Adipose tissue (tissue), 3 donors: ENCODE measurements around the gene CBLL2. TPM values are rescaled to one million over a fixed set of nuclear protein-coding genes. Genes with fewer than 3 reads are reported as not detected.
"Not testable (repeated sequence)": the region's sequence is repeated elsewhere in the genome, so short reads cannot be mapped to it uniquely, and the experiment has no call there.

ENCODE experiments used
- H3K27ac ChIP-seq: one replicate; pipeline ENCODE4 v1.5.1; 2013; ENCODE audit warnings: low read depth, low read length
- WGBS, 3 donors: extraction: QIAGEN DNeasy Blood & Tissue Kit; methylation state at CpG; one replicate each; pipeline ENCODE4 v1.1.7; 2013; 5-methylcytosine and 5-hydroxymethylcytosine counted together
- polyA plus RNA-seq, 3 donors: library from polyadenylated mRNA; stranded (reverse); fragments of 200-250 nt; gene quantifications; one replicate each; pipeline ENCODE4 v1.2.3, GENCODE V29; 2013
- donor health status: healthy with polysubstance abuse.
- donor health status: Bipolar disorder and iron deficiency.
- donor health status: healthy.

CBLL2 gene, protein sequence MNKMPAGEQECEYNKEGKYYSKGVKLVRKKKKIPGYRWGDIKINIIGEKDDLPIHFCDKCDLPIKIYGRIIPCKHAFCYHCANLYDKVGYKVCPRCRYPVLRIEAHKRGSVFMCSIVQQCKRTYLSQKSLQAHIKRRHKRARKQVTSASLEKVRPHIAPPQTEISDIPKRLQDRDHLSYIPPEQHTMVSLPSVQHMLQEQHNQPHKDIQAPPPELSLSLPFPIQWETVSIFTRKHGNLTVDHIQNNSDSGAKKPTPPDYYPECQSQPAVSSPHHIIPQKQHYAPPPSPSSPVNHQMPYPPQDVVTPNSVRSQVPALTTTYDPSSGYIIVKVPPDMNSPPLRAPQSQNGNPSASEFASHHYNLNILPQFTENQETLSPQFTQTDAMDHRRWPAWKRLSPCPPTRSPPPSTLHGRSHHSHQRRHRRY
- not detected for polyA plus RNA-seq

- H3K27ac ChIP-seq: no peak within 1 kb of the TSS
- 78 to 86% (median 85%) methylated on average over 13 of the region's 13 CpGs for WGBS, 3 donors
Observed at GRCh38 chrX:22272613-22273012, at the start of gene CBLL2. Gene CBLL2, plus strand, starts transcription at chrX:22272913. Its CDS starts 79 bp downstream, at chrX:22272992.

DNA sequence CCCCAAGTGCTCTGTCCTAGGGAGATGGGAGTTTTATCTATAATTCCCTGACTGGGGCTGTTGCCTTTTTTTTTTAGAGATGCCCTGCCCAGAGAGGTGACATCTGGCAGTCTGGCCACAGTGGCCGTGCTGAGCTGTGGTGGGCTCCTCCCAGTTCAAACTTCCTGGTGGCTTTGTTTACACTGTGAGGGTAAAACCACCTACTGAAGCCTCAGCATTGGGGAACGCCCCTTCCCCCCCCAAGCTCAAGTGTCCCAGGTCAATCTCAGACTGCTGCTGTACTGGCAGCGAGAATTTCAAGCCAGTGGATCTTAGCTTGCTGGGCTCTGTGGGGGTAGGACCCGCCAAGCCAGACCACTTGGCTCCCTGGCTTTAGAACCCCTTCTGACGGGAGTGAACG is 38.3 kb upstream of the CBLL2 start:
- no peak overlapping the region for H3K27ac ChIP-seq
- 60 to 79% (median 74%) methylated on average over 5 to 6 of the region's 6 CpGs for WGBS, 3 donors

DNA sequence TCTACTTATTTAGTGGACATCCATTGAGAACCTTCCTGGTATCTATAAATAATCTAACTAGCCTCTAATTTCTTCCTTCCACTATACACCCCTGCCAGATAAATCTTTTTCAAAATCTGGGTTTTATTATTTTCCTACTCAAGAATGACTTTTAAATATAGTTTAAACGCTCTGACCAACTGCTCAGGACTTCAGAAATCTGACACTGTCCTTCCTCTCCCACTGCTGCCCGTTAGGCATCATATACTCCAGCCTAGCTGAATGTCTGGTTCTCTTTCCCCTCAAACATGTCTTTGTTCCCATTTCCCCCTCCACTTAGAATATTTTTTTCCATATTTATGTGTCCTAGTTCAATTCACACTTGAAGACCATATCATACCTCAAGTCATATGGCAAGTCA is 35.2 kb upstream of the CBLL2 start:
- no peak overlapping the region for H3K27ac ChIP-seq
- 46 to 75% (median 54%) methylated on average over 2 of the region's 2 CpGs for WGBS, 3 donors

- no peak overlapping the region for H3K27ac ChIP-seq
- 61 to 75% (median 67%) methylated on average over 2 of the region's 2 CpGs for WGBS, 3 donors
Observed at GRCh38 chrX:22246620-22247019, 26.1 kb upstream of the CBLL2 start.

DNA sequence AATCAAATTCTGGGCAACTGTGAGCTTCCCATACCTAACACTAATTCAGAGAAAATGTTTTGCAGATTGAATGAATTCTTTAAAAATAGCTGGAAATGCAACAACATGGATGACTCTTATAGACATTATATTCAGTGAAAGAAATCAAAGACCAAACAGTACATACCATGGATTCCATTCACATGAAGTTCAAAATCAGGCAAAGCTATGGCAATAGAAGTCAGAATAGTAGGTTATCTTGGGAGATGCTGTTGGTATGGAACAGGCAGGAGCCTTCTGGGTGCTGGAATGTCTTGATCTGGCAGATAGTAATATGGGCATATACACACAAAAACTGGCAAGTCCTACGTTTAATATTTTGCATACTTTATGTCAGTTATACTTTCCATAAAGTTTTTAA is 25.5 kb upstream of the CBLL2 start:
- 38 to 67% (median 53%) methylated on average over 1 of the region's 1 CpG for WGBS, 3 donors
- no peak overlapping the region for H3K27ac ChIP-seq

GRCh38 chrX:22248401-22248800 is 24.3 kb upstream of the CBLL2 start:
- 49 to 85% (median 62%) methylated on average over 3 of the region's 3 CpGs for WGBS, 3 donors
- no peak overlapping the region for H3K27ac ChIP-seq

GRCh38 chrX:22249371-22249770 is 23.3 kb upstream of the CBLL2 start:
- H3K27ac ChIP-seq: no peak overlapping the region
- WGBS, 3 donors: 53 to 69% (median 54%) methylated on average over 2 of the region's 2 CpGs

GRCh38 chrX:22268706-22269105 is 4.0 kb upstream of the CBLL2 start:
- 64 to 78% (median 67%) methylated on average over 6 of the region's 6 CpGs for WGBS, 3 donors
- H3K27ac ChIP-seq: no peak overlapping the region

DNA sequence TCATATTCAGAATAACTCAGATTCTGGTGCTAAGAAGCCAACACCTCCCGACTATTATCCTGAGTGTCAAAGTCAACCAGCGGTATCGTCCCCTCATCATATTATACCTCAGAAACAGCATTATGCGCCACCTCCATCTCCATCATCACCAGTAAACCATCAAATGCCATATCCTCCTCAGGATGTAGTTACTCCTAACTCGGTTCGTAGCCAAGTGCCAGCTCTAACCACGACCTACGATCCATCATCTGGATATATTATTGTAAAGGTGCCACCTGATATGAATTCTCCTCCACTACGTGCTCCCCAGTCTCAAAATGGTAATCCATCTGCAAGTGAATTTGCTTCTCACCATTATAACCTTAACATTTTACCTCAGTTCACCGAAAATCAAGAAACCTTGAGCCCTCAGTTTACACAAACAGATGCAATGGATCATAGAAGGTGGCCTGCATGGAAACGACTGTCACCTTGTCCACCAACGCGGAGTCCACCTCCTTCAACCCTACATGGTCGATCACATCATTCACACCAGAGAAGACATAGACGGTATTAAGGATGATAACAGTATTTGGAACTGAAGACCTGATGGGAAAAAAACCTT is 1.1 kb downstream of the CBLL2 start:
- H3K27ac ChIP-seq: no peak overlapping the region
- WGBS, 3 donors: 85 to 94% (median 89%) methylated on average over 15 of the region's 15 CpGs

DNA sequence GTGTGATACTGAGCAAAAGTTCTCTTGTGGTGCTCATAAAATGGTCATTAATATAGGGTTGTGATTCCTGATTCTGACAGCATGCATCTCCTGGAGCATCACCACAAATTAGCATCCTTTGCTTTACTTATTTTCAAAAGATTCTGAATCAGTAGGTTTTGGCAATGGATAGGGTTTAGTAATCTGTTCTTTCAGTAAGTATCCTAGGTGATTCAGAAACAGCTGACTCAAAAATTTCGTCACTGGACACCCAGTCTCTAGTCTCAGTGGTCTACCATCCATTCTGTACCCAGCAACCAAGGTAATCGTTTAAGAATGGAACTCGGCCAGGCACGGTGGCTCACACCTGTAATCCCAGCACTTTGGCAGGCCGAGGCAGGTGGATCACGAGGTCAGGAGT is 4.1 kb downstream of the CBLL2 start:
- 76 to 91% (median 84%) methylated on average over 6 of the region's 6 CpGs for WGBS, 3 donors
- no peak overlapping the region for H3K27ac ChIP-seq

- H3K27ac ChIP-seq: no peak overlapping the region
- 31 to 57% (median 46%) methylated on average over 3 of the region's 3 CpGs for WGBS, 3 donors
Observed at GRCh38 chrX:22278375-22278774, 5.7 kb downstream of the CBLL2 start.

GRCh38 chrX:22289209-22289608 is 16.5 kb downstream of the CBLL2 start:
- not testable (repeated sequence) for H3K27ac ChIP-seq
- 83 to 95% (median 89%) methylated on average over 3 of the region's 3 CpGs for WGBS, 3 donors

DNA sequence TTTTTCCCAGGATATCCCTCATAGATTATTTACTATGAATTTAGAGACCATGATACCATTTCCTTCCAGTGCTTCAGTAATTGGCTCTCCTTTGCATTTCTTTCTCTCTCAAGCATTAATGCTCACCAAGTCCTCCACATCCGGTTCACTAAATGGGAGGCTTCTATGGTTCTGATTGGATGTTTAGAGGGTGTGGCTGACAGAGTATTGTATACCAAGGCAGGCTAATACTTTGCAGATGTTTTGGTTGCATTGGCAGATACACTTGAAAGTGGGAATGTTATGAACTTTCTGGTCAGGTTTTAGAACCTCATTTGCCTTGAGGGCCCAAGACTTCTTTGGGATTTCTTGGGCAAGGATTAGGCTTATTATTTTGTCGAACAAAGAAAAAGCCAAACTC is 24.2 kb downstream of the CBLL2 start:
- no peak overlapping the region for H3K27ac ChIP-seq
- 74 to 86% (median 84%) methylated on average over 2 of the region's 2 CpGs for WGBS, 3 donors

- no peak overlapping the region for H3K27ac ChIP-seq
Observed at GRCh38 chrX:22300130-22300529, 27.4 kb downstream of the CBLL2 start.

GRCh38 chrX:22310779-22311178 is 38.1 kb downstream of the CBLL2 start:
- 52 to 54% (median 52%) methylated on average over 3 of the region's 3 CpGs for WGBS, 3 donors
- H3K27ac ChIP-seq: no peak overlapping the region

More at GRCh38 chrX:22300130-22300529, 27.4 kb downstream of the CBLL2 start:
- 0 to 18% (median 0%) methylated on average over 2 of the region's 2 CpGs for WGBS, 3 donors

- no peak overlapping the region for H3K27ac ChIP-seq
- WGBS, 3 donors: 60 to 84% (median 65%) methylated on average over 3 of the region's 3 CpGs
Observed at GRCh38 chrX:22313766-22314165, 41.1 kb downstream of the CBLL2 start.

DNA sequence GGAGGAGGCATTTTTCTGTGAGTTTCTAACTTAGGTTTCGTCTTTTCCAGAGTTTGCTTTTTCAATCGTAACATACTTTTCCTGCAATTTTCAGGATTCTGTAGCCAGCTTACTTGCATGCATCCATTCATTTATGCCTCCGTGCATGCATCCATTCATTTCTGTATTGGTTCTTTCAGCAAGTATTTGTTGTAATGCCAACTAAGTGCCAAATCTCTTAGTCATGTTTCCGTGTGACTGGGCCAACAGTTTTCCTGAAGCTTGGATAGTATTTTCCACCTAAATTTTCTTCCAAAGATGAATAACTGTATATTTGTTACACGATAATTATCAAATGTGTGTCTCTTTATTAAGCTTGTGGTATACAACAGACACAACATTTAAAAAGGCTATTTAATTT is 41.5 kb downstream of the CBLL2 start:
- no peak overlapping the region for H3K27ac ChIP-seq
- WGBS, 3 donors: 55 to 66% (median 61%) methylated on average over 5 of the region's 5 CpGs

GRCh38 chrX:22314692-22315091 is 42.0 kb downstream of the CBLL2 start:
- H3K27ac ChIP-seq: no peak overlapping the region
- 11 to 42% (median 39%) methylated on average over 2 of the region's 2 CpGs for WGBS, 3 donors

GRCh38 chrX:22315151-22315550 is 42.4 kb downstream of the CBLL2 start:
- 69 to 87% (median 77%) methylated on average over 3 of the region's 3 CpGs for WGBS, 3 donors
- H3K27ac ChIP-seq: no peak overlapping the region
